GM19328 (cell line): ENCODE measurements around the gene EFCAB5.
"Not testable (repeated sequence)": the region's sequence is repeated elsewhere in the genome, so short reads cannot be mapped to it uniquely, and the experiment has no call there.

ENCODE experiments used
- ATAC-seq: cut with Tn5 transposase; IDR thresholded peaks from one replicate; pipeline ENCODE4 v1.9.1; 2021; ENCODE audit warnings: mild to moderate bottlenecking, moderate library complexity; ENCODE audit not compliant: unreplicated experiment

Gene EFCAB5

DNA sequence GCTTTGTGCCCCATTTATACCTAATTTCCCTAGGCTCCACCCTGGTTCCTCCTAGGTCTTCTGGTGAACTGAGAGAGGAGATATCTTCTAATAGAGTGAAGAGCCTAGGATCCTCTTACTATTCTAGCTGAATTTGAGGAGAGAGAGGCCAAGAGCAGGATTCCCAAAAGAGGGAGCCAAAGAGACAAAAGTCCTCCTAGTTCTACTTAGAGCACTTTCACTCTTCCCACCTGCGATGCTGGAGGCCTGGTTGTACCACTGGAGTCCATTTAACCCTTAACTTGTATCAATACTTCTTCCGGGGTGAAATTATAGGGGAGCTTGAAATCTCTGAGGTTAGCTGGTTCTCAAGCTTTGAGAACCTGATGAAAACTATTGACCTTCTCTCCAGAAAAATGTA is 8.1 kb upstream of the EFCAB5 start:
- ATAC-seq, result no peak

DNA sequence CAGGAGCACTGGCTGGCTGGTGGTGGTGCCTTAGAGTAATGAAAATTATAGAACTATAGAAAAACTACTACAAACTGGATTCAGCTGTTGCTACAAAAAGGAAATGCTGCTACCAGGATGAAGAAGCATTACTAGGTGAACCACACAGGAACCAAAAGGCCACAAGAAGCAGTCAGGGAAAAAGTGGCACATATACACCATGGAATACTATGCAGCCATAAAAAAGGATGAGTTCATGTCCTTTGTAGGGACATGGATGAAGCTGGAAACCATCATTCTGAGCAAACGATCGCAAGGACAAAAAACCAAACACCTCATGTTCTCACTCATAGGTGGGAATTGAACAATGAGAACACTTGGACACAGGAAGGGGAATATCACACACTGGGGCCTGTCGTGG is 5.5 kb upstream of the EFCAB5 start:
- not testable (repeated sequence) for ATAC-seq

DNA sequence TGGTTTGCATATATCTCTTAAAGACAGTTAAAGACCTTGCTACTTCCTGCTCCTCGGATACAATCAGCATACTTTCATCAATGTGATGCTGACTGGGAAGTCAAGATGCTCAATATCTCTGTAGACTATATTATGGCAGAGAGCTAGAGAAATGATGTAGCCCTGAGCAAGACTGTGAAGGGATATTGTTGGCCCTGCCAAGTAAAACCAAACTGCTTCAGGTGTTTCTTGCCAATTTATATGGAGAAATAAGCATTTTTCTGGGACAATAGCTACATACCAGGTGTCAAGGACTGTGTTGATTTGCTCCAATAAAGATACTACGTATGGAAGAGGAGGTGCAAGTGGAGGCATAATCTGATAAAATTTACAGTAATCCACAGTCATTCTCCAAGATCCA is 4.7 kb upstream of the EFCAB5 start:
- no peak for ATAC-seq

DNA sequence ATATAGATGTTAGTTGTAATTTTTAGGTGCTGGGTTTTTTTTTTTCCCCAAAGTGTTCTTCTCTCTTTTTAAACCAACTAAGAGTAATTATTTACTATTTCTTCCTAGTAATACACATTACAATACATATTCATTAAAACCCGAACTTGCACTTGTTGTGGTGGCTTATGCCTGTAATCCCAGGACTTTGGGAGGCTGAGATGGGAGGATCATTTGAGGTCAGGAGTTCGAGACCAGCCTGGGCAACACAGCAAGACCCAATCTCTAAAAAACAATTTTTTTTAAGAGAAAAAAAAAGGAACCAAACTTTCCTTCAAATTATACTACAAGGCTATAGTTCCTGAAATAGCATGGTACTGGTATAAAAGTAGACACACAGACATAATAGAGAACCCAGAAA is 3.8 kb downstream of the EFCAB5 start:
- no peak for ATAC-seq

DNA sequence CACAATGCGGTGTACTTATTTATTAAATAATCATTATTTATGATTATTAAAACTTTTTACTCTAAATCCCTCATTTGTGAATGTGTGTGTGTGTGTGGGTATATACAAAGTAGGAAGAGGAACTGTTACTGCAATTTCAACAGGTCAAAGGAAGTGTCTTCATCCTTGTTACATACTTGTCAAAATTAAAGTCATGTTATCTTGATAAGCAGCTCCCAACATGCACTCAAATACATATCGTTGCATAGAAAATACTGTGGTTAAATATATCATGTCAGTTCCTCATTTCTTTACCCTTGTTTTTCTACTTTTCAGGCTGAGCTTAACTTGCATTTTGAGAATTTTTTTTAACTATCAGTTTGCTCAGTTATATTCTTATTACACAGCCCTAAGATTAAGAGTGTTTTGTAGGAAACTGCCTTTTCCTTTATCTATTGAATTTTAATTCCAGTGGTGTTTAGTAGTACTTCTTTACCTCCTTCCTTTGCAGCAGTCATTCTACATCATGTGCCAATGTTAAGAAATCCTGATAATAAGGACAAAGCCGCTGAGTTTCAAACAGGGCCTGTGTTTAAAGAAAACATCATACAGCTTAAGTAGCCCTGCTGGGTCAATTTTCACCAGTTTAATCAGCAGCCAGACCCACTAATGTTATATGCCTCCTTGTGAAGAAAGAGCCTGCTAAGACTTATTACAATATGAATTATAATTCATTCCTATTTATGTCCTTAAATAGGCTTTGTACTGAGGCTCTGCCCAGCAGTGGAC is 7.2 kb downstream of the EFCAB5 start:
- no peak for ATAC-seq

DNA sequence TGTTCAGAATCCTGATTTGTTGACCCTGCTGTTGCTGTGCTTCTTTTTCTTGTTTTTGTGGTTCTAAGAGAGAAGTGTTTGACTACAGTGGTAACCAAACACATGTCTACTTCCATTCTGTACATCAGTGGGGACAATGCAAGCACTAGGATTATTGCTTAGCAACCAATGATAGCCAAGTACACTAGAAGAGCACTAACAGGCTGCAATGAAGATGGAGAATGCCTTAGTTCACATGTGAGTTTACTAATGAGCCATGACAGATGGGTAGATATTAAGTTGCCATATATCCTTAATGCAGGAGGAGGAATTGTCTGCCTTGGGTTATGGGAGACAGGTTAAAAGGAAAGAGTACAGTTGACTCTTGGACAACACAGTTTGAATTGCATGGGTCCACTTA is 8.3 kb downstream of the EFCAB5 start:
- ATAC-seq, result no peak

DNA sequence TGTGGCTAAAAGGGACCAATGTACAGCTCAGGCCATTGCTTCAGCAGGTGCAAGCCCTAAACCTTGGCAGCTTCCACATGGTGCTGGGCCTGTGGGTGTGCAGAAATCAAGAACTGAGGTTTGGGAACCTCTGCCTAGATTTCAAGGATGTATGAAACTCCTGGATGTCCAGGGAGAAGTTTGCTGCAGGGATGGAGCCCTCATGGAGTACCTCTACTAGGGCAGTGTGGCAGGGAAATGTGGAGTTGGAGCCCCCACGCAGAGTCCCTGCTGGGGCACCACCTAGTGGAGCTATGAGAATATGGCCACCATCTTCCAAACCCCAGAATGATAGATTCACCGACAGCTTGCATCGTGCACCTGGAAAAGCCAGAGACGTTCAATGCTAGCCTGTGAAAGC is 13.0 kb downstream of the EFCAB5 start:
- no peak for ATAC-seq

DNA sequence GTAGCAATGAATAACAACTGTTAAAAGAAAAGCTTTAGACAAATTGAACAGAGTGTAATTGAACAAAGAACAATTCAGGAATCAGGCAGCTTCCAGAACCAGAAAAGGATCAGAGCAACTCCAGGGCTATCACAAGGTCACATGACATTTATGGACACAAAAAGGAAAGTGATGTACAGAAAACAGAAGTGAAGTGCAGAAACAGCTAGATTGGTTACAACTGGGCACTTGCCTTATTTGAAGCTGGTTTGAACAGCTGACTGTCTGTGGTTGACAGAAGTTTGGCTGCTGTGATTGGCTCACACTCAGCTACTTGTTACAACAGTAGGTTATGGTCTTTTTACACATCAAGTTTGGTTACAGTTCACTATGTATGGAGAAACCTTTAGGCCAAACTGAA is 14.8 kb downstream of the EFCAB5 start:
- no peak for ATAC-seq

DNA sequence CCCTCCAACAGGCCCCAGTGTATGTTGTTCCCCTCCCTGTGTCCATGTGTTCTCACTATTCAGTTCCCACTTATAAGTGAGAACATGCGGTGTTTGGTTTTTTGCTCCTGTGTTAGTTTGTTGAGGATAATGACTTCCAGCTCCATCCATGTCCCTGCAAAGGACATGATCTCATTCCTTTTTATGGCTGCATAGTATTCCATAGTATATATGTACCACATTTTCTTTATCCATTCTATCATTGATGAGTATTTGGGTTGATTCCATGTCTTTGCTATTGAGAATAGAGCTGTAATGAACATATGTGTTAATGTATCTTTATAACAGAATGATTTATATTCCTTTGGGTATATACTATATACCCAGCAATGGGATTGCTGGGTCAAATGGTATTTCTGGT is 16.1 kb downstream of the EFCAB5 start:
- not testable (repeated sequence) for ATAC-seq

DNA sequence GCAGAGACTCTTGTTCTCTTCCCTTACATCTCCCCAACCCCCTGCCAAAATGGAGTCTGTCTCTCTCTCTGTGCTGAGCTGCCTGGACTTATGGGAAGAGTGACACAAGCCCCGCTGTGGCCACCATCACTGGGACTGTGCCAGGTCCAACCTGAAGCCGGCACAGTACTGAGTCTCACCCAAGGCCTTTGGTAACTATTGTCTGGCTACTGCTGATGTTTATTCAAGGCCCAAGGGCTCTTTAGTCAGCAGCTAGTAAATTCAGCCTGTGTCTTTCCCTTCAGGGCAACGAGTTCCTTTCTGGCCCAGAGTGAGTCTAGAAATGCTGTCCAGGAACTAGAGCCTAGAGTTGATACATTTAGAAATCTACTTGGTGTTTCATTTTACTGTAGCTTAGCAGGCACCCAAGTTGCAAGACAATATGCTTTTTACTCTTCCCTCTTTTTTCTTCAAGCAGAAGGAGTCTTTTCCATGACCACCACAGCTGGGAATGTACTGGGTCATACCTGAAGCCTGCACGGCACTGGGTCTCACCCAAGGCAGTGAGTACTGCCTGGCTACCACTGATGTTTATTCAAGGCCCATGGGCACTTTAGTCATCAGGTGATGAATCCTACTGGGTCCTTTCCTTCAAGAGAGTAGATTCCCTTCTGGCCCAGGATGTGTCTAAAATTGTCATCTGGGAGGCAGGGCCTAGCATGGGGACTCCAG is 17.7 kb downstream of the EFCAB5 start:
- no peak for ATAC-seq

DNA sequence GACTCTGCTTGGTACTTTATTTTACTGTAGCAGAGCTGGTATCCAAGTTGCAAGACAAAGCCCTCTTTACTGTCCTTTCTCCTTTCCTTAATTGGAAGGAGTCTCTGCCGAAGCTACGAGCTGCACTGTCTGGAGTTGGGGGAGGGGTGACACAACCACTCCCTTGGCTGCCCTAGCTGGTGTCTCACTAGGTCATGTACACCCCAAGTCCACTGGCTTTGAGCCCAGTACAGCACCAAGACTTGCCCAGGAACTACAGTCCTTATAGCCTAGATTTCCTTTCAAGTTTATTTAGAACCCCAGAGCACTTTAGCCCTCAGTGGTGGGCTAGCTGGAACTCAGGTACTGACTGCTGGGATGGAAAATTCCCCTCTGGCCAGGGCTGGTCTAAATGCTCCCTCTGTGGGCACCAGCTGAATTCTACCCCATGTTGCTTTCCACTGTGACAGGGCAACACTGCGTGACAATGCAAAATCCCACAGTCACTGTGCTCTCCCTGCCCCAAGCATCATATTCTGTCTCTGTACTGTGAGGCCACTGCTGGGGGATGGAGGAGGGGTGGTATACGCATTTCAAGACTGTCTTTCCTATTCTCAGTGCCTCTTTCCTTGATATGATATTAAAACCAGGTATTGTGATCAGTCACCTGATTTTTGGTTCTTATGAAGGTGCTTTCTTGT is 18.4 kb downstream of the EFCAB5 start:
- ATAC-seq, result no peak

DNA sequence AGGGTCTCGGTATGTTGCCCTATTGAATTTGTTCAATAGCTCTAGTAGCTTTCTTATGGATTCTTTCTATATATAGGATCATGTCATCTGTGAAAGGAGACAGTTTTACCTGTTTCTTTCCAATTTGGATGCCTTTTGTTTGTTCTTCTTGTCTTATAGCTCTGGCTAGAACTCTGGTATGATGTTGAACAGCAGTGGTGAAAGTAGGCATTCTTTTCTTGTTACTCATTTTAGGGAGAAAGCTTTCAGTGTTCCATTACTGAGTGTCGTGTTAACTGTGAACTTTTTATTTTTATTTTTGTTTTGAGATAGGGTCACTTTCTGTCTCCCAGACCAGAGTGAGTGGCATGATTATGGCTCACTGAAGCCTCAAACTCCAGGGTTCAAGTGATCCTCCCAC is 21.2 kb downstream of the EFCAB5 start:
- ATAC-seq, result no peak

DNA sequence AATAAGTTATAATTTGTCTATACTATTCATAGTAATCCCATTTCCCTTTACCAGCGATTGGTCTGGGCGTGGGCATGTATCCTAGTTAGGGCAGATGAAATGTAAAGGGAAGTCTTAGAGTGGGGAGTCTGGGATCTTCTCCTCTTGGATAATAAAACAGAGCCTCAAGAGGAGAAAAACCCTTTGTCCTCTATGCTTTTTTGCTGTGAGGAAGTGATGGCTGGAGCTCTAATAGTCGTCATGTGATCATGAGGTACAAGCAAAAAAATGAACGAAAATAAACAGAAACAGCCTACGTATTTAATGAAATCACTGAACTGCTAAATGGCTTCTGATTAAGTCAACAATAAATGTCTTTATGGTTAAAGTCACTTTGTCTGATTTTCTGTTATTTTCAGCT is 26.8 kb downstream of the EFCAB5 start:
- no peak for ATAC-seq

DNA sequence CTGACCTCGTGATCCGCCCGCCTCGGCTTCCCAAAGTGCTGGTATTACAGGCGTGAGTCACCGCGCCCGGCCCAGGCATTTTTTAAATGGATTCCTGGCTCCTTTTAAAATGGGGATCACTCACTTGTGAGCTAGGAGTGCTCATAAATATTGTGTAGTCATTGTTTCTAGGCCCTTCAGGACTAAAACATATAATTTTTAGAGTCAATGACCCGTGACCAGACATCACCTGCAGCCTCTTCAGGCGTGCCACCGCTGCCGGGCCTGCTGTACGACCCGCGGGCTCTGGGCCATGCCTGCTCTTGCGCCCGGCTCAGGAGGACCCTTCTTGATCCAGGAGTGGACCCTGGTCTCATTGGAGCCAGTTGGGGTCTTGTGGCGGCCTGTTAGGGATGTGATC is 30.8 kb downstream of the EFCAB5 start:
- ATAC-seq, result no peak

DNA sequence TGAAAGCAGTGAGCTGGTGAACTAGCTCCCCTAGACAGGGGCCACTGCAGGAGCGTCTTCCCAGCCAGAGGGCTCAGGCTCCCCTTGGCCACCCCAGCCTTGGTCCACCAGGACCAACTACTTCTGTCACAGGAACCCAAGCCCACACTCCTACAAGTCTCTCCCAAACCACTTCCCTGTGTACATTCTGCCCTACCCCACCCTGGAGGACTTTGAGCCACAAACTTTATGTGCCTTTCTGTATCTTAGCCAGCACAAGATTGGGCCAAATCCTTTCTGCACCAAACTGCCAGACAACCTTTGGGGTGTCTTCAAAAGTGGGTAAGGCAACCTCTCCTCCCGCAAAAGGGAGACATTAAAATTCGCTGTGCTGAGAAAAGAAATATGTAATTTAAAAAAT is 31.6 kb downstream of the EFCAB5 start:
- ATAC-seq, result no peak

DNA sequence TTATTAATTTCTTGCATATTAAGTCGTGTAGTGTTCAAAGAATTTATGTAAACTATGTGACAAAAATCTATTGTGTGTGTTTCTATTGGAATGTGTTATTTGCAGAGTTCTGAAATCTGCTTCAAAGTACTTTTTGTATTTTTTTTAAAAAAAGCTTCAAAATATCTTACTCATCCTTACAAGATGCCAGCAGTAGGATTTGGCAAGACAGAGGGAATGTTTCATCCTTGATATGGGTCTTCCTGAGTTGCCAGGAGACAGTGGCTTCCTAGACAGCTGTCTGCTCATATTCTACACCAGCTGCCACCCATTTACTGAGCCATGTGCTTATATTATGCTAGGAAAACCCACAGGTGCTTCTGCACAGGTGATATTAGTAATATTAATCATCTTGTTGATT is 36.4 kb downstream of the EFCAB5 start:
- ATAC-seq, result no peak

DNA sequence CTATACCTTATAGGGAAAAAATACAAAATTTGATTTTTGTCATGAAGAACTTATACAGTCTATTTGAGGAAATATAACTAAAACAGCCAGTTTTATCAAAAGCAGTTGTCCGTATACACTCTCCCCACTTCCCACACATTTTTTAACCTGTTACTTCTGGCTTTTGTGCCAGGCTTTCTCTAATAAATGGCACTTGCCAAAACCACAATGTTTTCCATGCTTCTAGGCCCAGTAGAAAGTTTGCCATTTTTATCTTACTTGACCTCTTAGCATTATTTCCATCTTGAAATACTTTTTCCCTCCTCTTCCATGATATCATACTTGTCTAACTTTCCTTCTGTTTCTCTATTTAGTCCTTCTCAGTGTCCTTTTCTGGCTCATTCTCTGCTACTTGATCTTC is 38.8 kb downstream of the EFCAB5 start:
- no peak for ATAC-seq

DNA sequence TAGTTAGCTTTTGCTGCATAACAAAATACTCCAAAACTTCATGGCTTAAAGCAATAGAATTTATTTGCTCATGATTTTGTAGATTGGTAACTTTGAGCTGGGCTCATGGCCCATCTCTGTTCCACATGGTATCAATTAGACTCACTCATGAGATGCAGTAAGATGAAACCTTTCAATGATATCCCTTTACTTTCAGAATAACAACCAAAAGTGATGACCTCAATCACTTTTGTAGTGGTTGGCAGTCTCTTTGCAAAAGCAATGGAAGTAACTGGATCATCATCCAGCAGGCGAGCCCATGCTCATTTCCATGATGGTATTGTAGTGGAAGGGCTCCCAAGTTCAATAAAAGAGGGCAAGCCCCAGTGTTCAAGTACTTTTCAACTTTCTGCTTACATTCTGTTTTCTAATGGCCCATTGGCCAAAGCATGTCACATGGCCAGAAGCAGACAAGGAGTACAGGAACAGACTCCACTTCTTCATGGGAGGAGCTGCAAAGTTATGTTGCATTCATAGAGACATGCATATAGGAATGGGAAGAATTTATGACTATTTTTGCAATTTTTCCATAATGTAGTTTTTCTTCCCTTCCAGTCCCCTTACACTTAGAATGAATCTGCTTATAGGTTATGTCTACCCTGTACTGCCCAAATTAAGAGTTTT is 41.7 kb downstream of the EFCAB5 start:
- no peak for ATAC-seq

DNA sequence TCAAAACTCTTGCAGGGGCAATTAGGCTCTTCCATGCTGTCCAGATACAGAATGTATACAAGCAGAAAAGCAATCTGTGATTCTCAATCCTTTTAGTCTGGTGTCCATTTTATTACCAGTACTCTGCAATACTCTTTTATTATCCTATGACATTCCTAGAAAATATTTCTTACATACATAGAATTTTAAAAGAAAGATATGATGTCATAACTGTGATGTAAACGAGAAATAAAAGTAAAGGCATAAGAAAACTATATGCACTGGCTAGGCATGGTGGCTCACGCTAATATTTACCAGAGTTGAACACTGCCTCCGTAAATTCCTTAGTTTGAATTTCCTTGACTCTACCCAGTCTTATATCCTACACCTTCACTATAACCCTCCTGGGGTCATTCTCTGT is 55.0 kb downstream of the EFCAB5 start:
- ATAC-seq, result no peak

DNA sequence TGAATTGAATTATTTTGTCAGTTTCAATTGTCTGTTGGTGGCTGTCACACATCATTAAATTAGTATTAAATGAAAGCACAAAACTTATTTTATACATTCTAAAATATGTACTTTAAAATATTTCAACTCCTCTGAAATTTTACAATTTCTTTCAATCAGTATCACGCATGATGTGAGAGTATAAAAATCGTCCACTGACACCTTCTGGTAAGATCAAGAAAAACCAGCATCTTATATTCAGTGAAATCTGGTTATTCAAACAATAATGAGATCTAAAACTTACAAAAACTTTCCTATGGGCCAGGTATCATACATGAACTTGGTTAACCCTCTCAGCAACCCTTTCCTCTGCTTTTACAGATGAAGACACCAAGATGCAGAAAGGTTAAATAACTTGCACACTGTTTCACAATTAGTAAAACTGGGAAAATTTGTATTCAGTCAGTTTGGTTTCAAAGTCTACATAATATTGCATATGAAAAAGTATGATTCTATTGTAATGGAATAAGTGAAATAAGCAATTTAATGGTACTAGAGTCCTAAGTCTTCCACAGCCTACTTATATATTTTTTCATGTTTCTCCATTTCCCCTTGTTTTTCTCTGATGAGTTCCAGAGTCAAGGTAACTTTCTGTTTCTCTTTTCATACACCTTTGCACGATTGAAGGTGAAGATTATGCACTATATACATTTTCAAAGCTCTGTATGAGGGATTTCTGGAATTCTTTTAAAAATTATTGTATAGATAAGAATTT is 58.7 kb downstream of the EFCAB5 start:
- no peak for ATAC-seq

DNA sequence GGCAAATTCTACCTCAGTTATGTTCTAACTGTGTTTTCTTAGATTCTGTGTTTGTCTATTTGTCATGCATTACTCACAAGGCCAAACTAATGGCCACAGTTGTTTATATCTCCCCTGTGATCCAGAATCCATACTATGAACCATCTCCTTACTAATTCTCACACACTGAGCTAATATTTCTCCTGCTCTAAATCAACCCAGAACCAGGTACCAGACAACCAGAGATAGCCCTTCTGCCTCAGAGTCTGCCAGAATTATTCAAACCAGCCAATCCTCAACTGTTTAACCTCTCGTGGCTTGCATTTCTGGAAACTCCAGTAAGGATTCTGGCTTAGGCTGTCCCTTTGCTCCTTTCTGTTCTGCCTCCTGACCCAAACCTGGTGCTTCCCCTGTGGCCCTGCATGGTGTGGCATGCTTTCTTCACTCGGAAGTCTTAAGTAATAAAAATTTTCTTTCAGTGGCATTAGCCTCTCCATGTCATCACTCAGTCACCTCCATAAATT is 59.4 kb downstream of the EFCAB5 start:
- ATAC-seq, result no peak
